ENCODE results near the gene UBE2M.

DNA sequence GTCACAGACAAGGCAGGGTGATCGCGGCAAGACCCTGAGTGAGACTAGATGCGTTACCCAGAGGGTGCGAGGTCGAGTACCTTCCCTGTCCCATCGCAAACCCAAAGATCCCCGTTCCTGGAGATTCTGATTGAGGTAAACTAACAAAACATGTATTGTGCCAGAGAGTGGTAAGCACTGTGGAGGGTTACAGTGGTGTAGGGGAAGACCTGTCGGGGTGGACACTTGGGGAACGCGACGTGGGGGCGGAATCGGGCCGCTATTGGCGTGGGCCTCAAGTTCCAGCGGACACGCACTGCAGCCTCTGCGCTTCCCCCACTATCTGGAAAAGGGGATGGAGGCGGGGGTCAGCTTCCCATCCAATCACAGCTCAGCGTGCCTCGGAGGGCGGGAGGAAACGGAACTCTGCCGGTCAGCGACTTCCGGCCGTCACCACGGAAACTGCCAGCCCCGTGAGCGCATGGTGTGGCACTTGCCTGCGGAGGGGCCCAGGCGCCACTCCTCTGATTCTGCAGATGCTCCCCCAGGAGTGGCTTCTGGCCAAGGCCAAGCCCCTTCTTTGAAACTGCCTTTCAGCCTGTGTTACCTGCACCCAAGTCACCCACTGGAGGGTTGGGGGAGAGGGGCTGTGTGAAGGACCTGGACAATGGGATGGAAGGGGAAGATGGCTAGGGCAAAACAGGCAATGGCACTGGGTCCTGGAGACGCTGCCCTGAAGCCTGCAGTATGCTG lies 1.0 kb upstream of the UBE2M start:
- peak in 1 of 2 donors; percentile 87 for TF ChIP-seq POLR2AphosphoS5 (IDR thresholded peaks at IDR 0.05; ENCODE audit: insufficient read depth in 1 of 2, low read depth in 1 of 2)
- TF ChIP-seq, protein P1, sequence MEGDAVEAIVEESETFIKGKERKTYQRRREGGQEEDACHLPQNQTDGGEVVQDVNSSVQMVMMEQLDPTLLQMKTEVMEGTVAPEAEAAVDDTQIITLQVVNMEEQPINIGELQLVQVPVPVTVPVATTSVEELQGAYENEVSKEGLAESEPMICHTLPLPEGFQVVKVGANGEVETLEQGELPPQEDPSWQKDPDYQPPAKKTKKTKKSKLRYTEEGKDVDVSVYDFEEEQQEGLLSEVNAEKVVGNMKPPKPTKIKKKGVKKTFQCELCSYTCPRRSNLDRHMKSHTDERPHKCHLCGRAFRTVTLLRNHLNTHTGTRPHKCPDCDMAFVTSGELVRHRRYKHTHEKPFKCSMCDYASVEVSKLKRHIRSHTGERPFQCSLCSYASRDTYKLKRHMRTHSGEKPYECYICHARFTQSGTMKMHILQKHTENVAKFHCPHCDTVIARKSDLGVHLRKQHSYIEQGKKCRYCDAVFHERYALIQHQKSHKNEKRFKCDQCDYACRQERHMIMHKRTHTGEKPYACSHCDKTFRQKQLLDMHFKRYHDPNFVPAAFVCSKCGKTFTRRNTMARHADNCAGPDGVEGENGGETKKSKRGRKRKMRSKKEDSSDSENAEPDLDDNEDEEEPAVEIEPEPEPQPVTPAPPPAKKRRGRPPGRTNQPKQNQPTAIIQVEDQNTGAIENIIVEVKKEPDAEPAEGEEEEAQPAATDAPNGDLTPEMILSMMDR (IDR thresholded peaks at IDR 0.05) = no peak
- peak in 1 of 2 donors; percentile 35 for TF ChIP-seq POLR2A (IDR thresholded peaks at IDR 0.05)
